Astrocyte (in vitro differentiated cells and primary cell): ENCODE data around the gene HIRA. TPM values are rescaled to one million over a fixed set of nuclear protein-coding genes. Genes with fewer than 3 reads are reported as not detected.

Experiments
- DNase-seq: peaks from one replicate; pipeline ENCODE4 v3.0.0-alpha.2; 2010; ENCODE audit warnings: low read depth
- FAIRE-seq: peaks from 2 replicates; lab custom pipeline; 2011; peaks lifted over from hg19 to GRCh38; lab: Jason Lieb, UNC
- H2AFZ ChIP-seq: 2 replicates; pipeline ENCODE4 v1.6.0; 2012; ENCODE audit warnings: low read depth, low read length, inconsistent platforms
- H3K27ac ChIP-seq: 2 replicates; pipeline ENCODE4 v1.5.1; 2011; ENCODE audit warnings: low read depth, low read length, inconsistent platforms
- H3K27me3 ChIP-seq: 2 replicates; pipeline ENCODE4 v1.6.0; 2011; ENCODE audit warnings: low read length, inconsistent platforms; ENCODE audit not compliant: insufficient read depth
- H3K36me3 ChIP-seq: 2 replicates; pipeline ENCODE4 v1.5.1; 2011; ENCODE audit warnings: low read length, inconsistent platforms; ENCODE audit not compliant: insufficient read depth
- H3K4me1 ChIP-seq: 2 replicates; pipeline ENCODE4 v1.5.1; 2011; ENCODE audit warnings: low read length, inconsistent platforms; ENCODE audit not compliant: insufficient read depth
- H3K4me2 ChIP-seq: 2 replicates; pipeline ENCODE4 v1.6.0; 2012; ENCODE audit warnings: low read length, inconsistent platforms
- H3K4me3 ChIP-seq: 2 replicates; pipeline ENCODE4 v1.5.1; 2011; ENCODE audit warnings: low read depth, mild to moderate bottlenecking, low read length, inconsistent platforms; ENCODE audit not compliant: insufficient read depth
- H3K79me2 ChIP-seq: 2 replicates; pipeline ENCODE4 v1.6.0; 2012; ENCODE audit warnings: mild to moderate bottlenecking, low read length, inconsistent platforms; ENCODE audit not compliant: insufficient read depth
- H3K9ac ChIP-seq: 2 replicates; pipeline ENCODE4 v1.6.0; 2012; ENCODE audit warnings: mild to moderate bottlenecking, low read length, inconsistent platforms
- H3K9me3 ChIP-seq: 2 replicates; pipeline ENCODE4 v1.5.1; 2012; ENCODE audit warnings: low read depth, mild to moderate bottlenecking, low read length, inconsistent platforms; ENCODE audit not compliant: insufficient read depth
- H4K20me1 ChIP-seq: 2 replicates; pipeline ENCODE4 v1.6.0; 2012; ENCODE audit warnings: low read length, inconsistent platforms; ENCODE audit not compliant: insufficient read depth
- H3K27ac Mint-ChIP-seq: one replicate; pipeline ENCODE4 v1.8.0; 2021; ENCODE audit warnings: mild to moderate bottlenecking, mixed read lengths; ENCODE audit not compliant: unreplicated experiment
- H3K27me3 Mint-ChIP-seq: one replicate; pipeline ENCODE4 v1.8.0; 2021; ENCODE audit warnings: low read depth, mixed read lengths; ENCODE audit not compliant: unreplicated experiment
- H3K36me3 Mint-ChIP-seq: one replicate; pipeline ENCODE4 v1.8.0; 2021; ENCODE audit warnings: low read depth, mixed read lengths; ENCODE audit not compliant: unreplicated experiment
- H3K4me1 Mint-ChIP-seq: one replicate; pipeline ENCODE4 v1.8.0; 2021; ENCODE audit warnings: low read depth, mixed read lengths; ENCODE audit not compliant: unreplicated experiment
- H3K4me3 Mint-ChIP-seq: one replicate; pipeline ENCODE4 v1.8.0; 2021; ENCODE audit warnings: mild to moderate bottlenecking, moderate library complexity, mixed read lengths; ENCODE audit not compliant: unreplicated experiment
- H3K9me3 Mint-ChIP-seq: one replicate; pipeline ENCODE4 v1.8.0; 2021; ENCODE audit warnings: mild to moderate bottlenecking, mixed read lengths; ENCODE audit not compliant: unreplicated experiment
- CTCF ChIP-seq: IDR thresholded peaks from 2 replicates; pipeline ENCODE4 v1.5.1; 2011; ENCODE audit warnings: low read depth, mild to moderate bottlenecking, inconsistent platforms, low read length, moderate library complexity; ENCODE audit not compliant: insufficient read depth
- EZH2 ChIP-seq: IDR thresholded peaks from 2 replicates; pipeline ENCODE4 v1.6.1; 2012; ENCODE audit warnings: mild to moderate bottlenecking, low read length, inconsistent platforms; ENCODE audit not compliant: insufficient read depth
- total RNA-seq: library from RNA; stranded (reverse); gene quantifications from 2 replicates; pipeline ENCODE4 v1.2.1, GENCODE V29; 2021

Gene HIRA
- total RNA-seq, 1 donor from 2014 or later = 31.1 TPM

GRCh38 chr22:19304547-19304946 is 127.0 kb downstream of the HIRA start:
- Histone ChIP-seq H3K9me3 (no peaks in the 10 kb centered on the region), H3K4me2 (no peak overlapping the region), H4K20me1 (no peaks in the 10 kb centered on the region), H3K27me3 (no peaks in the 10 kb centered on the region), H3K27ac (no peak overlapping the region), H2AFZ (no peak overlapping the region), H3K9ac (no peak overlapping the region), H3K79me2 (no peaks in the 10 kb centered on the region), H3K36me3 (no peaks in the 10 kb centered on the region), H3K4me3 (no peak overlapping the region), H3K4me1 (no peaks in the 10 kb centered on the region)
- Mint-ChIP-seq H3K4me3 (no peak overlapping the region), H3K36me3 (no peaks in the 10 kb centered on the region), H3K27ac (no peak overlapping the region), H3K9me3 (no peaks in the 10 kb centered on the region), H3K27me3 (peaks cover 6% of the 10 kb centered on the region), H3K4me1 (no peaks in the 10 kb centered on the region)
- TF ChIP-seq CTCF (no peak), EZH2 (no peak)
- FAIRE-seq (no peak), DNase-seq (no peak)

GRCh38 chr22:19303785-19304184 is 127.7 kb downstream of the HIRA start:
- H3K27ac Mint-ChIP-seq = no peak overlapping the region
- no peaks in the 10 kb centered on the region for H3K4me1 ChIP-seq
- no peaks in the 10 kb centered on the region for H3K79me2 ChIP-seq
- H3K9me3 Mint-ChIP-seq = no peaks in the 10 kb centered on the region
- H3K4me1 Mint-ChIP-seq = no peaks in the 10 kb centered on the region
- DNase-seq = no peak
- FAIRE-seq = no peak
- peaks cover 2% of the 10 kb centered on the region for H3K27me3 ChIP-seq
- H3K27me3 Mint-ChIP-seq = peaks cover 8% of the 10 kb centered on the region
- H4K20me1 ChIP-seq = no peaks in the 10 kb centered on the region
- H3K4me3 ChIP-seq = no peak overlapping the region
- H3K36me3 Mint-ChIP-seq = no peaks in the 10 kb centered on the region
- H3K9me3 ChIP-seq = no peaks in the 10 kb centered on the region
- H3K4me3 Mint-ChIP-seq = no peak overlapping the region
- H2AFZ ChIP-seq = no peak overlapping the region
- H3K36me3 ChIP-seq = no peaks in the 10 kb centered on the region
- H3K4me2 ChIP-seq = no peak overlapping the region
- H3K27ac ChIP-seq = no peak overlapping the region
- TF ChIP-seq CTCF (no peak), EZH2 (no peak)
- H3K9ac ChIP-seq = no peak overlapping the region

- no peaks in the 10 kb centered on the region for H3K36me3 Mint-ChIP-seq
- Histone ChIP-seq H3K4me2 (no peak overlapping the region), H3K9ac (no peak overlapping the region), H3K79me2 (no peaks in the 10 kb centered on the region), H4K20me1 (peaks cover 3% of the 10 kb centered on the region), H3K27me3 (peaks cover 16% of the 10 kb centered on the region), H2AFZ (no peak overlapping the region), H3K27ac (no peak overlapping the region), H3K4me3 (no peak overlapping the region), H3K36me3 (no peaks in the 10 kb centered on the region), H3K9me3 (no peaks in the 10 kb centered on the region), H3K4me1 (peaks cover 5% of the 10 kb centered on the region)
- peaks cover 14% of the 10 kb centered on the region for H3K27me3 Mint-ChIP-seq
- FAIRE-seq (no peak), DNase-seq (no peak)
- H3K27ac Mint-ChIP-seq = no peak overlapping the region
- TF ChIP-seq EZH2 (no peak), CTCF (no peak)
- no peaks in the 10 kb centered on the region for H3K4me1 Mint-ChIP-seq
- no peaks in the 10 kb centered on the region for H3K9me3 Mint-ChIP-seq
- H3K4me3 Mint-ChIP-seq = no peak overlapping the region
These were observed 135.8 kb downstream of the HIRA start for GRCh38 chr22:19295733-19296132.
